Adrenal gland (tissue), 5 donors: ENCODE measurements around the gene GRM8.

Experiments
- CTCF ChIP-seq, 6 experiments: fragments of 450-650 bp in 4 of 6; fragments of 200-600 bp in 2 of 6; sonication (generic) in 1 of 6; IDR thresholded peaks; 1 replicate in 5 of 6; 2 replicates in 1 of 6; pipeline versions ENCODE4 v1.5.1 to v1.8.0; 2016 to 2021; ENCODE audit warnings: antibody characterized with exemption in 6 of 6, mild to moderate bottlenecking in 2 of 6, moderate library complexity in 1 of 6
- POLR2A ChIP-seq, 2 donors: fragments of 450-650 bp; IDR thresholded peaks; one replicate each; pipeline ENCODE4 v1.6.1; 2017; ENCODE audit warnings: antibody characterized with exemption in 2 of 2, mild to moderate bottlenecking in 2 of 2, moderate library complexity in 1 of 2
- donor health status: DM: no; HTN: no; CAD: no.

- no peak for TF ChIP-seq CTCF (IDR thresholded peaks at IDR 0.05)
- TF ChIP-seq POLR2A (IDR thresholded peaks at IDR 0.05): no peak
These were observed 17.4 kb upstream of the GRM8 start for GRCh38 chr7:127270093-127270492.
